ENCODE measurements around the gene STX17.

- TF ChIP-seq, protein P1, sequence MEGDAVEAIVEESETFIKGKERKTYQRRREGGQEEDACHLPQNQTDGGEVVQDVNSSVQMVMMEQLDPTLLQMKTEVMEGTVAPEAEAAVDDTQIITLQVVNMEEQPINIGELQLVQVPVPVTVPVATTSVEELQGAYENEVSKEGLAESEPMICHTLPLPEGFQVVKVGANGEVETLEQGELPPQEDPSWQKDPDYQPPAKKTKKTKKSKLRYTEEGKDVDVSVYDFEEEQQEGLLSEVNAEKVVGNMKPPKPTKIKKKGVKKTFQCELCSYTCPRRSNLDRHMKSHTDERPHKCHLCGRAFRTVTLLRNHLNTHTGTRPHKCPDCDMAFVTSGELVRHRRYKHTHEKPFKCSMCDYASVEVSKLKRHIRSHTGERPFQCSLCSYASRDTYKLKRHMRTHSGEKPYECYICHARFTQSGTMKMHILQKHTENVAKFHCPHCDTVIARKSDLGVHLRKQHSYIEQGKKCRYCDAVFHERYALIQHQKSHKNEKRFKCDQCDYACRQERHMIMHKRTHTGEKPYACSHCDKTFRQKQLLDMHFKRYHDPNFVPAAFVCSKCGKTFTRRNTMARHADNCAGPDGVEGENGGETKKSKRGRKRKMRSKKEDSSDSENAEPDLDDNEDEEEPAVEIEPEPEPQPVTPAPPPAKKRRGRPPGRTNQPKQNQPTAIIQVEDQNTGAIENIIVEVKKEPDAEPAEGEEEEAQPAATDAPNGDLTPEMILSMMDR (IDR thresholded peaks at IDR 0.05): no peak
- no peak for TF ChIP-seq POLR2A (IDR thresholded peaks at IDR 0.05)
Observed at GRCh38 chr9:99973455-99973854, 67.0 kb downstream of the STX17 start.
